GM18519 (cell line): ENCODE measurements around the gene HPS3.

ENCODE experiments used
- ATAC-seq: cut with Tn5 transposase; IDR thresholded peaks from one replicate; pipeline ENCODE4 v1.9.1; 2021; ENCODE audit warnings: mild to moderate bottlenecking, moderate library complexity; ENCODE audit not compliant: unreplicated experiment, low FRiP score

The HPS3 gene

DNA sequence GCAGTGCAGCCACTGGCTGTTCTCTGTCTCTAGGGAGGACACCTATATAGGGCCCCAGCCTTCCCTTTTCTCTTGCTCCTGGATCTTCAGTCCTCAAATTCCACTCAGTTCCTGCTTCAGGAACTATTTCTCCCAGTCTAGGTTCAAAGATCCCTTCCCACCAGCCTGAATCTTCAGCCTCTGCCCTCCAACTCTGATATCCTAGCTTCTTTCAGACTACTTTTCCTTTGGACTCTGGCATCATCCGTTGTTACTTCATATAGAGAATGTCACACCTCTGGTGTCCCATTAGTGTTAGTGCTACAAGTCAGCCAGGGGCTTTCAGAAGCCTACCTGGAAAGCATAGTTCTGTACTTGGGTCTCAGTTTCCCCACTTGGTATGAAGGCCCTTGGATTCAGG, 10.0 kb upstream of the HPS3 start:
- ATAC-seq: no peak

DNA sequence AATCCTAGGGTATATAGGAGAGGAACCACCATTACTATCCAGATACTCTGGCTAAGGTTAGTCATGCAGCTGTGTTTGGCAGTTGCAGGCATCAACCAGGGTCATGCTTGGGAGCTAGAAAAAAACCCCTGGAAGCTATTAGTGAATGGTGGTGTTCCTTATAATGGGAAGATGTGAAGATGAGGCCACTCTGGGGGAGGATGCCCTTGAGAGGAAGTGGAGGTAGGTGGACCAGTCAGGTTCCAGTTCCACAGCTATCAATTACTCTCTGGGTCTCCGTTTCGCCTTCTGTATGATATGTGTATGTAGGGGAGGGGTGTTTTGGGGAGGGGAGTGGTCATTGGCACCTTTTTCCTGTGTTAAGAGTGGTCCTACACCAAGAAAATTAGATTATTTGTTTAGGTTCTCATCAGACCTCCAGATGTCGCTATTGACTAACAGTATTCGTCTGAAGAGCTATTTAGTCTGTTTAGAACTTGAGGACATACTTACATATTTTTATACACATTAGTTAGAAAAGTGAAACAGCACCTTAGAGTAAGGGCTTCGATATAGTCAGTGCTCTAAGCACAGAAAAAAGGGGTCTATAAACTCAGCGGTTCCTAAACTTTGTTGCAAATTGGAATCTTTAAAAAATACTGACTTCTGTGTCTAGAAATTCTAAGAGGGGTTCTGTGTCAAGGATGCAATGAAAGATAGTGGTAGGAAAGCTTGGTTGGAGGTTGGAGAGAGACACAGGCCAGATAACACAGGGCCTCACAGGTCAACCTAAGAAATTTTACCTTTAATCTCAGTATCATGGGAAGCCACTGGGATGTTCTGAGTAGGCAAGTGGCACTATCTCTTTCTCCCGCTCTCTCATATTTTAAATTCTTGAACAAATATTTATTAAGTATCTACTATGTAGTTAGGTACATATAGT, 9.1 kb upstream of the HPS3 start:
- ATAC-seq: peak; percentile 43

GRCh38 chr3:149122721-149123578, 6.5 kb upstream of the HPS3 start:
- ATAC-seq: no peak

- ATAC-seq: no peak
These were observed 617 bp upstream of the HPS3 start for GRCh38 chr3:149128821-149129220.

DNA sequence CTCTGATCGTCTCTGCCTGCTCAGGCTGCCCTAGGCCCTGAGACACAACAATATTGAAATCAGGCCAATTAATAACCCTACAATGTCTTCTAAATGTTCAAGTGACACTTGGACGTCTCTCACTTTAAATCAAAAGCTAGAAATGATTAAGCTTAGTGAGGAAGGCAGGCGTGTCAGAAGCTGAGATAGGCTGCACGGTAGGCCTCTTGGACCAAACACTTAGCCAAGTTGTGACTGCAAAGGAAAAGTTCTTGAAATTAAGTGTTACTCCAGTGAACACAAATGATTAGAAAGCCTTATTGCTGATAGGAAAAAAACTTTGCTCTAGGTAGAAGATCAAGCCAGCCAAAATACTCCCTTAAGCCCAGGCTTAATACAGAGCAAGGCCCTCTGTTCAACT, 2.2 kb downstream of the HPS3 start:
- ATAC-seq: no peak

DNA sequence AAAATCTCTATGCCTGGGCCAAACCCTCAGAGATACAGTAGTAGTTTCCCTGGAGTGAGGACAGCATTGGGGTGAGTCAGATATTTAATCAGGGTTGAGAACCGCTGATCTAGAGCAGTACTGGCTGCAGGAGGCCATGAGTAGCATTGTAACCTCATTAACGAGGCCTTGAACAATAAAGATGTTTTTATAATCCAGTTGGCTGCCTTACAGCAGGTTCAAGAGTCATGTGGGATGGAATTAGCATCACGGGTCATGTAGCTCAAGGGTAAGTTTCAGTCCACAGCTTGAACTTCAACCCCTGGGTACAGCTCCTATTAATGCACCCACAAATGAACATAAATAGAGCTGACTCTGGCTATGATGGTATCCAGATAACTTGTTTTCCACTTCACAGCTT, 5.1 kb downstream of the HPS3 start:
- no peak for ATAC-seq

DNA sequence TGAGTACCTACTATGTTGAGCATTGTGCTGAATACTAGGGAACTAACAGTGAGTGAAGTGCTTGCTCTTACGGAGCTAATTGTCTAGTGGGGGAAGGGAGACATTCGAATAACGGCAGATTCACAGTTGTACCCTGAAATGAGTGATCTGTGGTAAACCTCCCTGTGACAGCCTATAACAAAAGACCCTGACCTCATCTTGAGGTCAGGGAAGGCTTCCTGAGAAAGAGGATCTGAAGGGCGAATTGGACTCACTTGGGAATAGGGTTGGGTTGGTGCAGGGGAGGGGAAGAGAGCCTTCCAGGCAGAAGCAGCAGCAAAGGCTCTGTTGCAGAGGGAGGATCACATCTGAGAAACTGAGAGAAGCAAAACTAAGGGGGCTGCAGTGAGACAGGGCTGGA, 13.2 kb downstream of the HPS3 start:
- ATAC-seq: no peak

- no peak for ATAC-seq
These were observed 15.9 kb downstream of the HPS3 start for GRCh38 chr3:149145356-149145755.

GRCh38 chr3:149145974-149146373, 16.5 kb downstream of the HPS3 start:
- peak; percentile 83 for ATAC-seq

- no peak for ATAC-seq
These were observed 21.0 kb downstream of the HPS3 start for GRCh38 chr3:149150436-149150835.

GRCh38 chr3:149151843-149152242, 22.4 kb downstream of the HPS3 start:
- ATAC-seq: no peak

DNA sequence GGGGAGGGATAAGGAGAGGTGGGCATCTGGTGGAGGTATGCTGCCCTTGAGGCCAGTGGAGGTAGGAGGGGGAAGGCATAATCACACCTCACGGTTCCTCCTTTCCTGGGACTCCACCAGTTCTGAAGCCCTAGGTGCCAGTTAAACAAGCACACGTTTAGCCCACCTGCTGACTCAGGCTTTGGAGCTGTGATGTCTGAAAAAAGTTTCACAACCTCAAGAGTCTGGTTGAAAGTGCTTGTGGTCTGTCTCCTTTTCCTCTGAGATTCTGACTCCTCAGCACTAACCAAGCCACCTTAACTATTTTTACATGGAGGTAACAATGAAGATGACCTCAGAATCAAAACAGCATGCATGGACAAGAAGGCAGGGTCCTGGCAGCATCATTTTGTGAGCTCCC, 23.0 kb downstream of the HPS3 start:
- peak; percentile 96 for ATAC-seq

GRCh38 chr3:149153402-149153801, 24.0 kb downstream of the HPS3 start:
- no peak for ATAC-seq

DNA sequence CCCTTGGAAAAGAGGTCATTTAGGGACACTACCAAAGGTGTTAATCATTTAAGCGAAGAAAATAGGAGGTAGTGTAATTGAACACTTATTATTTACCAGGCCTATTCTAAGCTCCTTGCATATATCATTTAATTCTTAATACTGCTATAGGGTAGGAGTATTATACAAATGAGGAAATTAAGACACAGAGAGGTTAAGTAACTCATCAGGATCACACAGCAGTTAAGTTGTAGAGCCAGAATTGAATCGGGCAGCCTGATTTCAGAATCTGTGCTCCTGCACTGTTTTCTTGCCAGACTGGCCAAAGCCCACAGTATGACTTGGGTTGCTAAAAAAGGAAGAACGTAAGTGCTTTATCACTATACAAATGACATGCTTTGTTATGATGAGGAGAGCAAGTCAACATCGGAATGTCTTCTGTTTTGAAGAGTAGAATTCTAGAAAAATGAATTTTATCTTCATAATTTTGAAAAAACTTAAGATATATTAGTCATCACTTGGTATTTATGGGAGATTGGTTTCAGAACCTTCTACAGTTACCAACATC, 31.4 kb downstream of the HPS3 start:
- ATAC-seq: no peak

DNA sequence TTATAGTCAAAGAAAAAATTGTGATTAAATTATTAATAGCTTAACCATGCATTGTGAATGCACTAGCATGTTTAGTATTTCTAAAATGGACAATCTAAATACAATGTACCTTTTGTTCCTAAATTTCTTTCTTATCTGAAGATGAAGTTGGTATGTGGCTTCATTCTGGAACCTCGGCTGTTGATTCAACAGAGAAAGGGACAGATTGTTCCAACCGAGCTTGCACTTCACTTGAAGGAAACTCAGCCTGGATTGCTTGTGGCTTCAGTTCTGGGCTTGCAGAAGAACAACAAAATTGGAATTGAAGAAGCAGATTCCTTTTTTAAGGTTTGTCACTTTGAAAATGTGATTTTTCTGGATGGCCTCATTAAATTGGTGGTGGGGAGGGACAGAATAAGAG, 32.6 kb downstream of the HPS3 start:
- ATAC-seq: no peak

GRCh38 chr3:149163066-149163465, 33.6 kb downstream of the HPS3 start:
- ATAC-seq: no peak

DNA sequence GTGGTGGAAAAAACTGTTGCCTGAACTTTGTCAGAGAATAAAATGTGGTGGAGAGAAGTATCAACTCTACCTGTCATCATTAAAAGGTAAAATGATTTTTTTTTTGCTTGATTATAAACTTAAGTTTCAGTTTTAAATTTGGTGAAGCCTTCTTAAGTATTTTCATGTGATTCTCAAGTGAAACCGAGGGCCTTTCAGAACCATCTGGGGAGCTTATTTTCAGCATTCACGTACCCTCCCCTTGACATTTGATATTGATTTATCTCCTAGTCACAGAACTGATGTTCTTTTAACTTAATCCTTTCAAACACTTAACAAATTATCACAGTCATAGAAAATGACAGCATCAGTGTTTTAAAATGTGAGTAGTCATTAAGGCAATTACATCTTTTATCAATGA, 38.5 kb downstream of the HPS3 start:
- no peak for ATAC-seq

GRCh38 chr3:149170672-149171071, 41.2 kb downstream of the HPS3 start:
- no peak for ATAC-seq

GRCh38 chr3:149174901-149175300, 45.5 kb downstream of the HPS3 start:
- peak; percentile 90 for ATAC-seq

DNA sequence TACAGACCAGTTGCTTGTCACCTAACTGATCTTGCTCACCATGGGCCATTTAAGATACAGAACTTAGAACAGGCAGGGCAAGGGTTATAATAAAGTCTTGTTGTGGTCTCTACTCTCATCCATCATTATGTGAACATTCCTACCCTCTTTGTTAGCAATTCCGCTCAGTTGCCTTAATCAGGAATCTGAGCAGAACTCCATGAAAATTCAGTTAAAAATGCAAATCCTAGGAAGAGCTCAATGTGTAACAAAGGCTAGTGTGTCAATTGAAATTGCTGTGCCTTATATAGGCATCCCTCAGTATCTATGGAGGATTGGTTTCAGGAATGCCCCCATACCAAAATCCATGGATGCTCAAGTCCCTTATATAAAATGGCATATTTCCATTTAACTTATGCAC, 47.7 kb downstream of the HPS3 start:
- ATAC-seq: no peak

DNA sequence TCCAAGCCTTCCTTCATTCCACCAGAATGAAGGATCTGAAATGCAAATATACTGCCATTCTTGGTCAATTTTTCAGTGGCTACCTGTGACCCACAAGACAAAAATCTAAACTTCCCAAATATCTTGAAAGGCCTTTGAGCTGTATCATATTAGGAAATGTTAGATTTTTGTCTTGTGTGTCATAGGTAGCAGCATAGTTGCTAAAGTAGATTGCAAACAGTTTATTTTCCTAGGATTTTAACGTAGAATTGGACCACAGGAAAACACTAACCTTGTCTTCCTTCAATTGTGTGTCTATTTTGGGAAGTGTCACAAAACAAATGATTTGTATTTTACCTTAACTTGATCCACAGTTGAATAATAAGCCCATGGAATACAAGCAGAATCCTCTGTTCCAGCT, 49.8 kb downstream of the HPS3 start:
- ATAC-seq: no peak
